Measurements from ENCODE around the gene TMEM248. TPM values are rescaled to one million over a fixed set of nuclear protein-coding genes. Genes with fewer than 3 reads are reported as not detected.
"Not testable (repeated sequence)": the region's sequence is repeated elsewhere in the genome, so short reads cannot be mapped to it uniquely, and the experiment has no call there.

TMEM248 gene, protein sequence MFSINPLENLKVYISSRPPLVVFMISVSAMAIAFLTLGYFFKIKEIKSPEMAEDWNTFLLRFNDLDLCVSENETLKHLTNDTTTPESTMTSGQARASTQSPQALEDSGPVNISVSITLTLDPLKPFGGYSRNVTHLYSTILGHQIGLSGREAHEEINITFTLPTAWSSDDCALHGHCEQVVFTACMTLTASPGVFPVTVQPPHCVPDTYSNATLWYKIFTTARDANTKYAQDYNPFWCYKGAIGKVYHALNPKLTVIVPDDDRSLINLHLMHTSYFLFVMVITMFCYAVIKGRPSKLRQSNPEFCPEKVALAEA
- 10 to 100 TPM; 80.0 to 91.4 TPM for total RNA-seq

DNA sequence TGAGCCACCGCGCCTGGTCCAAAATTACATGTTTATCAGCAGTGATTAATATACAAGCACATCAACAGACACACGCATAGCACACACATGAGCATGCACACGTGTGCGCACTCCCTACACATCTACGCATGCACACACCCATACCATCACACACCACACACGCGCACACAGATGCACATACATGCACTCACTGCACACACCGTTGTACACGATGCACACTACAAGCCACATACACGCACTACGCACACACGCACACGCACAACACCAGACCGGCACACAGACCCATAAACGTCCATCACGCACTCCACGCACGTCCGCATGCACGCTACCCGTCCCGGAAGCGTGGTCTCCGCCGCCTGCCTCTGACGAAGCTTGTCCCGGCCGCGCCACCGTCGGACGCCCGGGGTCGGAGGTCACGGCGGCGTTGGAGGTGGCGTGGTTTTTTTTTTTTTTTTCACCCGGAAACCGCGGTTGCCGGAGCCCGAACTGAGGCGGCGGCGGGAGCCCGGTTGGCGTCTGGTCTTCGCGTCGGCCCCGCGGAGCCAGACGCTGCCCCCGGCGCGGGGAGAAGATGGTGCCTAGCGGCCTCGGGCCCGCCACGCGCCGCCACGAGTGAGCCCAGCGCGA is at the start of gene TMEM248:
Gene TMEM248 (plus strand): TSS at position 457 of the 627 bp plus-strand sequence. CDS start 20,641 bp downstream, outside the sequence.
- ChIA-PET POLR2A (interaction anchor here (0.6 to 3.1 kb wide), 5 partner anchors 9 to 428 kb away, joined by 3 to 30 read pairs (median 4); no protein-coding TSS in a partner anchor), CTCF (no interaction called here)
- peak within 1 kb of the TSS; percentile 97 for H3K27ac Mint-ChIP-seq
- H3K4me3 Mint-ChIP-seq = peak within 1 kb of the TSS; percentile 96
- peak; percentile 88 for ATAC-seq
- peaks cover 31% of the 10 kb centered on the region for H3K4me1 Mint-ChIP-seq (ENCODE audit: low read depth)
- DNase-seq = peak; percentile 93
- no peaks in the 10 kb centered on the region for H3K27me3 Mint-ChIP-seq (ENCODE audit: low read depth)
- H3K9me3 Mint-ChIP-seq (ENCODE audit: insufficient read depth) = no peaks in the 10 kb centered on the region
- H3K36me3 Mint-ChIP-seq (ENCODE audit: low read depth) = peaks cover 30% of the 10 kb centered on the region

DNA sequence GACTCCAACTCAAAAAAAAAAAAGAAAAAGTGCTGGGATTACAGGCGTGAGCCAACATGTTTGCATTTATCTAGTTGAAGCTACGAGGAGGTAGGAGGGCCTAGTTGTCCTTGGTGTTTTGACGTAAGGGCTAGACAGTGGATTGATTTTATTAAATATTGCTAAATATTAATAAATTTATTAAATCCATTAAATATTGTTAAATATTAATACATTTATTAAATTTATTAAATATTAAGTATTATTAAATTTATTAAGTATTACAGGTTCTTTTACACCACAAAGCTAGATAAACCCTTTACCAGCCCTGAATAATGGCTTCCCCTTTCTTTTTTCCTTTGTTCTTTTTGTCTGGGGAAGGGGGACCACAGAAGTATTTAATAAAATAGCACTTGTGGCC is 47.5 kb upstream of the TMEM248 start:
- POLR2A ChIA-PET = no interaction called here
- H3K4me1 Mint-ChIP-seq (ENCODE audit: low read depth) = peaks cover 8% of the 10 kb centered on the region
- CTCF ChIA-PET = no interaction called here
- DNase-seq (no peak), ATAC-seq (no peak)
- no peaks in the 10 kb centered on the region for H3K36me3 Mint-ChIP-seq (ENCODE audit: low read depth)
- no peaks in the 10 kb centered on the region for H3K9me3 Mint-ChIP-seq (ENCODE audit: insufficient read depth)
- H3K27ac Mint-ChIP-seq = no peak overlapping the region
- H3K4me3 Mint-ChIP-seq = no peak overlapping the region
- no peaks in the 10 kb centered on the region for H3K27me3 Mint-ChIP-seq (ENCODE audit: low read depth)

DNA sequence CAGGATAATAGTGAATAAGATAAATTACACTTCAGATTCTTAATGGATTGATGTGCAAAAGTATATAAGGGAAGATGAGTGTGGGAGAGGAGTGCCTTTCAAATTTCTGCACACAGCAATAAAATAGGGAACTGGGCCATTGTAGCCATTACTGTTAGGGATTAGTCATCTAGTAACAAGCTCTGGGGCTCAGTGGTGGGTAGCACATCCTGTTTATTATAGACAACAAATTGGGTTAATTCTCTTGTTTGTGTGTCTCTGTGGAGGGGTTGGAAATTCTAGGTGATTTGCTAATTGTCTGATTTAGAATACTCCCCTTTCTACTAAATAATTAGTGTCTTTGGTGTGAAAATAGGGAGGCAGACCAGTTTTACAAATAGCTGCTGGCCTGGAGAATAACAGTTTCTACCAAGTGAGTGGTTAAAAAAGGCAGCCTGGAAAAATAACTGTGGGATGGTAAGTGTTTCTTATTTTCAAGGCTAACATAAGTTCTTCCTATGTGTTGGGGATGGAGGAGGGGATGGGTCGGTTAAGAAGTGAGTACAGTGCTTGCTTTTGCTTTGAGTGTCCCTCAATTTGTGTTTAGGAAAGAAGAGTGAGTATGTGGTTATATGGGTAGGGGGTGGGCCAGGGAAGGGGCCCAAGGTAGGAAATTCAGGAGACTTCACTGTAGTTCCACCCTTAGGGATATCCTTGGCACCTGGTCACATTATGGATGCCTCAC is 43.3 kb upstream of the TMEM248 start:
- ChIA-PET POLR2A (interaction anchor here (0.6 to 1.5 kb wide), 2 partner anchors 17 to 33 kb away, joined by 3 to 7 read pairs; no protein-coding TSS in a partner anchor), CTCF (no interaction called here)
- Mint-ChIP-seq H3K4me1 (ENCODE audit: low read depth) (peaks cover 8% of the 10 kb centered on the region), H3K27ac (peak overlapping the region; percentile 31), H3K36me3 (ENCODE audit: low read depth) (no peaks in the 10 kb centered on the region), H3K27me3 (ENCODE audit: low read depth) (no peaks in the 10 kb centered on the region), H3K9me3 (ENCODE audit: insufficient read depth) (no peaks in the 10 kb centered on the region), H3K4me3 (no peak overlapping the region)
- DNase-seq = no peak
- no peak for ATAC-seq

GRCh38 chr7:66878301-66878685 is 42.7 kb upstream of the TMEM248 start:
- DNase-seq; H3K27me3 Mint-ChIP-seq (ENCODE audit: low read depth); H3K36me3 Mint-ChIP-seq (ENCODE audit: low read depth); H3K4me3 Mint-ChIP-seq; ATAC-seq; H3K4me1 Mint-ChIP-seq (ENCODE audit: low read depth); H3K9me3 Mint-ChIP-seq (ENCODE audit: insufficient read depth); CTCF ChIA-PET: not testable (repeated sequence)
- peak overlapping the region; percentile 31 for H3K27ac Mint-ChIP-seq
- POLR2A ChIA-PET = interaction anchor here (0.6 kb wide), 1 partner anchor 17 kb away, joined by 3 read pairs; no protein-coding TSS in a partner anchor

- H3K4me3 Mint-ChIP-seq = no peak overlapping the region
- ATAC-seq = no peak
Observed at GRCh38 chr7:66880053-66880452, 41.0 kb upstream of the TMEM248 start.

DNA sequence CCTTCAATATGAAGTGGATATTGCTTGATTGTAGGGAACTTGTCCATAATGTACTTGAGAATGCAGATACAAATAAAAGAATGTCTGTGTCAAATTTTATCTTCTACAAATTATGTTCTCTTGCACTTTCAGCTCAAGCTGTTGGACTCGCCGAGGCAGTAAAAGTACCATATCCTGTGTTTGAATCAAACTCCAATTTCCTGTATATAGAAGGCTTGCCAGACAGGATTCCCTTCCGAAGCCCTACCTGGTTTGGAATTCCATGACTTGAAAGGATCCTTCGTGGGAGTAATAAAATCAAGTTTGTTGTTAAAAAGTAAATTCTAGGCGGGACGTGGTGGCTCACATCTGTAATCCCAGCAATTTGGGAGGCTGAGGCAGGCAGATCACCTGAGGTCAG is 40.4 kb upstream of the TMEM248 start:
- H3K4me1 Mint-ChIP-seq (ENCODE audit: low read depth) = not testable (repeated sequence)

More at GRCh38 chr7:66880053-66880452, 41.0 kb upstream of the TMEM248 start:
- ChIA-PET CTCF (no interaction called here), POLR2A (interaction anchor here (1.7 kb wide), 1 partner anchor 35 kb away, joined by 6 read pairs; no protein-coding TSS in a partner anchor)
- Mint-ChIP-seq H3K4me1 (ENCODE audit: low read depth) (peaks cover 8% of the 10 kb centered on the region), H3K27me3 (ENCODE audit: low read depth) (no peaks in the 10 kb centered on the region), H3K36me3 (ENCODE audit: low read depth) (no peaks in the 10 kb centered on the region), H3K27ac (no peak overlapping the region), H3K9me3 (ENCODE audit: insufficient read depth) (no peaks in the 10 kb centered on the region)
- no peak for DNase-seq

GRCh38 chr7:66883716-66884115 is 37.3 kb upstream of the TMEM248 start:
- H3K27me3 Mint-ChIP-seq (ENCODE audit: low read depth) = no peaks in the 10 kb centered on the region
- POLR2A ChIA-PET = no interaction called here
- H3K9me3 Mint-ChIP-seq (ENCODE audit: insufficient read depth) = no peaks in the 10 kb centered on the region
- H3K27ac Mint-ChIP-seq = no peak overlapping the region
- CTCF ChIA-PET = no interaction called here
- no peak for DNase-seq
- H3K4me1 Mint-ChIP-seq (ENCODE audit: low read depth) = peaks cover 8% of the 10 kb centered on the region
- no peak for ATAC-seq
- H3K36me3 Mint-ChIP-seq (ENCODE audit: low read depth) = peaks cover 10% of the 10 kb centered on the region
- no peak overlapping the region for H3K4me3 Mint-ChIP-seq

More for the DNA sequence above, 40.4 kb upstream of the TMEM248 start:
- CTCF ChIA-PET; H3K27me3 Mint-ChIP-seq (ENCODE audit: low read depth); POLR2A ChIA-PET; H3K27ac Mint-ChIP-seq; H3K36me3 Mint-ChIP-seq (ENCODE audit: low read depth); ATAC-seq; H3K4me3 Mint-ChIP-seq; H3K9me3 Mint-ChIP-seq (ENCODE audit: insufficient read depth); DNase-seq: not testable (repeated sequence)

DNA sequence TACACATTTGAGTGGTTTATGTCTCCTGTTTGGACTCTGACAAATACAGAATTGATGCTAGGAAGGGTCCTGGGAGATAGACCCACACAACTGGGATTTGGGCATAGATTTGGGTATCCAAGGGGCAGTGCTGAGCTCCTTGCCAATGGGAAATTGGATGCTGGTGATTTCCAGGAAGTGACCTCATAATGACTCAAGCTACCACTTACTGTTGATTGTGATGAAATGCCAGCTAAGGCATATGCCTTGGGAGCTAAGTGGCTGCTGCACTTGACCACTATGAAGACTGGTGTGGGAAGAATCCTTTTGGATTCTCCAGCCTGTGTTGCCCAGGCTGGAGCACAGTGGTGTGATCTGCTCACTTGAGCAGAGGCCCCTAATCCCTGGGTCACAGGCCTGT is 36.5 kb upstream of the TMEM248 start:
- H3K27ac Mint-ChIP-seq; DNase-seq; ATAC-seq; H3K4me1 Mint-ChIP-seq (ENCODE audit: low read depth); H3K9me3 Mint-ChIP-seq (ENCODE audit: insufficient read depth); H3K27me3 Mint-ChIP-seq (ENCODE audit: low read depth); CTCF ChIA-PET; H3K4me3 Mint-ChIP-seq: not testable (repeated sequence)
- peaks cover 10% of the 10 kb centered on the region for H3K36me3 Mint-ChIP-seq (ENCODE audit: low read depth)
- POLR2A ChIA-PET = interaction anchor here (1.2 kb wide), 1 partner anchor 25 kb away, joined by 3 read pairs; no protein-coding TSS in a partner anchor

GRCh38 chr7:66886152-66886551 is 34.9 kb upstream of the TMEM248 start:
- DNase-seq (no peak), ATAC-seq (no peak)
- peaks cover 10% of the 10 kb centered on the region for H3K36me3 Mint-ChIP-seq (ENCODE audit: low read depth)
- H3K27ac Mint-ChIP-seq = no peak overlapping the region
- ChIA-PET CTCF (no interaction called here), POLR2A (no interaction called here)
- H3K4me3 Mint-ChIP-seq = no peak overlapping the region
- H3K9me3 Mint-ChIP-seq (ENCODE audit: insufficient read depth) = no peaks in the 10 kb centered on the region
- H3K27me3 Mint-ChIP-seq (ENCODE audit: low read depth) = no peaks in the 10 kb centered on the region
- peaks cover 8% of the 10 kb centered on the region for H3K4me1 Mint-ChIP-seq (ENCODE audit: low read depth)

- H3K4me3 Mint-ChIP-seq, H3K27ac Mint-ChIP-seq, CTCF ChIA-PET: not testable (repeated sequence)
Observed at GRCh38 chr7:66888223-66888622, 32.8 kb upstream of the TMEM248 start.

DNA sequence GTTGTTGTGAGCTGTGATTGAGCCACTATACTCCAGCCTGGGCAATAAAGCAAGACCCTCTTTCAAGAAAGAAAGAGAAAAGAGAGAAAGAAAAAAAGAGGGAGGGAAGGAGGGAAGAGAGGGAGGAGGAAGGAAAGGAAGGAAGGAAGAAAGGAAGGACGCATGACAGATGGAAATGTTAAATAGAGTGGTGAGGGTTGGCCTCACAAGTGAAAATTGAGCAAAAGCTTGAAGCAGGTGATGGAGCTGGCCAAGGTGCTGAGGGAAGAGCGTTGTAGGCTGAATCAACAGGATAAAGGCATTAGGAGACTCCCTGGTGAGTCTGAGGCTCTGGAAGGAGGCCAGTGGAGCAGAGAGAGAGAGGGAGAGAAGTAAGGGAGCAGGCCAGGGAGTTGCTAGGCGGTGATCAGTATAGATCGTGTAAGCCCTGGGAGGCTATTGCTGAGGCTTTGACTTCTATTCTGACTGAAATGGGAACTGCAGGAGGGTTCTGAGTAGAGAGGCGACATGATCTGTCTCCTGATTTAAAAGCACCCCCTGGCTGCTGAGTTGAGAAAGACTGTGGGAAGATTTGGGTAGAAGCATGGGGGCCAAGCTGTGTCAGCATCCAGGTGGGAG is 26.5 kb upstream of the TMEM248 start:
- Mint-ChIP-seq H3K36me3 (ENCODE audit: low read depth) (no peaks in the 10 kb centered on the region), H3K4me3 (no peak overlapping the region), H3K27me3 (ENCODE audit: low read depth) (no peaks in the 10 kb centered on the region), H3K27ac (no peak overlapping the region), H3K9me3 (ENCODE audit: insufficient read depth) (no peaks in the 10 kb centered on the region), H3K4me1 (ENCODE audit: low read depth) (no peaks in the 10 kb centered on the region)
- POLR2A ChIA-PET = interaction anchor here (0.6 to 0.9 kb wide), 2 partner anchors 10 to 16 kb away, joined by 3 to 4 read pairs; no protein-coding TSS in a partner anchor
- CTCF ChIA-PET = interaction anchor here (1.9 to 2.2 kb wide), 2 partner anchors 11 to 50 kb away, joined by 5 to 8 read pairs; no protein-coding TSS in a partner anchor
- ATAC-seq (no peak), DNase-seq (no peak)

More at GRCh38 chr7:66888223-66888622, 32.8 kb upstream of the TMEM248 start:
- H3K27me3 Mint-ChIP-seq (ENCODE audit: low read depth); POLR2A ChIA-PET; H3K4me1 Mint-ChIP-seq (ENCODE audit: low read depth); DNase-seq; H3K9me3 Mint-ChIP-seq (ENCODE audit: insufficient read depth); ATAC-seq: not testable (repeated sequence)
- peaks cover 10% of the 10 kb centered on the region for H3K36me3 Mint-ChIP-seq (ENCODE audit: low read depth)
